ENCODE results near the gene PPM1K.

DNA sequence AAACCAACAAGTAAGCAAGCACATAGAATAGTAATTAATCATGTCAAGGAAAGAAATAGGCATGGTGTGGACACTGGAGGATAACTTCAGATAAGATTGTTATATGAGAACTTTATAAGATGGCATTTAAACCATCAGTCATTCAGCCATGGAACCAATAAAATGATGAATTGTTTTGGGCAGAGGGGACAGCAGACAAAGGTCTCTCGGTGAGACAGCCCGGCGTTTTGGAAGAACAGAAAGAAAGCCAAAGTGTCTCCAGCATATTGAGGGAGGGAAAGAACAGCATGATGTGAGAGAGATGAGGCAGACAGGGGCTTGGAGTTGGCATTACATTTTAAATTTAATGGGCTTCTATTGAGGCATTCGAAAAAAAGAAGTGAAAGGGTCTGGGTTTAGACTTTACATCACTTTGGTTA is 883 bp upstream of the PPM1K start:
- TF ChIP-seq, protein P1, sequence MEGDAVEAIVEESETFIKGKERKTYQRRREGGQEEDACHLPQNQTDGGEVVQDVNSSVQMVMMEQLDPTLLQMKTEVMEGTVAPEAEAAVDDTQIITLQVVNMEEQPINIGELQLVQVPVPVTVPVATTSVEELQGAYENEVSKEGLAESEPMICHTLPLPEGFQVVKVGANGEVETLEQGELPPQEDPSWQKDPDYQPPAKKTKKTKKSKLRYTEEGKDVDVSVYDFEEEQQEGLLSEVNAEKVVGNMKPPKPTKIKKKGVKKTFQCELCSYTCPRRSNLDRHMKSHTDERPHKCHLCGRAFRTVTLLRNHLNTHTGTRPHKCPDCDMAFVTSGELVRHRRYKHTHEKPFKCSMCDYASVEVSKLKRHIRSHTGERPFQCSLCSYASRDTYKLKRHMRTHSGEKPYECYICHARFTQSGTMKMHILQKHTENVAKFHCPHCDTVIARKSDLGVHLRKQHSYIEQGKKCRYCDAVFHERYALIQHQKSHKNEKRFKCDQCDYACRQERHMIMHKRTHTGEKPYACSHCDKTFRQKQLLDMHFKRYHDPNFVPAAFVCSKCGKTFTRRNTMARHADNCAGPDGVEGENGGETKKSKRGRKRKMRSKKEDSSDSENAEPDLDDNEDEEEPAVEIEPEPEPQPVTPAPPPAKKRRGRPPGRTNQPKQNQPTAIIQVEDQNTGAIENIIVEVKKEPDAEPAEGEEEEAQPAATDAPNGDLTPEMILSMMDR (IDR thresholded peaks at IDR 0.05; ENCODE audit: insufficient read depth, low read length): no peak
- TF ChIP-seq POLR2AphosphoS5 (IDR thresholded peaks at IDR 0.05; ENCODE audit: low read depth): no peak
- TF ChIP-seq, protein P2, sequence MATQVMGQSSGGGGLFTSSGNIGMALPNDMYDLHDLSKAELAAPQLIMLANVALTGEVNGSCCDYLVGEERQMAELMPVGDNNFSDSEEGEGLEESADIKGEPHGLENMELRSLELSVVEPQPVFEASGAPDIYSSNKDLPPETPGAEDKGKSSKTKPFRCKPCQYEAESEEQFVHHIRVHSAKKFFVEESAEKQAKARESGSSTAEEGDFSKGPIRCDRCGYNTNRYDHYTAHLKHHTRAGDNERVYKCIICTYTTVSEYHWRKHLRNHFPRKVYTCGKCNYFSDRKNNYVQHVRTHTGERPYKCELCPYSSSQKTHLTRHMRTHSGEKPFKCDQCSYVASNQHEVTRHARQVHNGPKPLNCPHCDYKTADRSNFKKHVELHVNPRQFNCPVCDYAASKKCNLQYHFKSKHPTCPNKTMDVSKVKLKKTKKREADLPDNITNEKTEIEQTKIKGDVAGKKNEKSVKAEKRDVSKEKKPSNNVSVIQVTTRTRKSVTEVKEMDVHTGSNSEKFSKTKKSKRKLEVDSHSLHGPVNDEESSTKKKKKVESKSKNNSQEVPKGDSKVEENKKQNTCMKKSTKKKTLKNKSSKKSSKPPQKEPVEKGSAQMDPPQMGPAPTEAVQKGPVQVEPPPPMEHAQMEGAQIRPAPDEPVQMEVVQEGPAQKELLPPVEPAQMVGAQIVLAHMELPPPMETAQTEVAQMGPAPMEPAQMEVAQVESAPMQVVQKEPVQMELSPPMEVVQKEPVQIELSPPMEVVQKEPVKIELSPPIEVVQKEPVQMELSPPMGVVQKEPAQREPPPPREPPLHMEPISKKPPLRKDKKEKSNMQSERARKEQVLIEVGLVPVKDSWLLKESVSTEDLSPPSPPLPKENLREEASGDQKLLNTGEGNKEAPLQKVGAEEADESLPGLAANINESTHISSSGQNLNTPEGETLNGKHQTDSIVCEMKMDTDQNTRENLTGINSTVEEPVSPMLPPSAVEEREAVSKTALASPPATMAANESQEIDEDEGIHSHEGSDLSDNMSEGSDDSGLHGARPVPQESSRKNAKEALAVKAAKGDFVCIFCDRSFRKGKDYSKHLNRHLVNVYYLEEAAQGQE (IDR thresholded peaks at IDR 0.05; ENCODE audit: insufficient replicate concordance, low read depth): no peak
- no peak for TF ChIP-seq GABPA (IDR thresholded peaks at IDR 0.05; ENCODE audit: low read depth)
